ENCODE data around the gene MCF2L2.

Gene MCF2L2

GRCh38 chr3:183161552-183162336 lies 266.7 kb downstream of the MCF2L2 start:
- DNase-seq (ENCODE audit: low spot score): no peak

GRCh38 chr3:183160616-183161015 lies 267.8 kb downstream of the MCF2L2 start:
- no peak for DNase-seq (ENCODE audit: low spot score)

GRCh38 chr3:183159333-183159732 lies 269.1 kb downstream of the MCF2L2 start:
- DNase-seq (ENCODE audit: low spot score): no peak

GRCh38 chr3:183158551-183159006 lies 269.8 kb downstream of the MCF2L2 start:
- peak; percentile 92 for DNase-seq (ENCODE audit: low spot score)

GRCh38 chr3:183158113-183158512 lies 270.3 kb downstream of the MCF2L2 start:
- DNase-seq (ENCODE audit: low spot score): no peak

GRCh38 chr3:183156266-183156665 lies 272.2 kb downstream of the MCF2L2 start:
- no peak for DNase-seq (ENCODE audit: low spot score)

- DNase-seq (ENCODE audit: low spot score): no peak
These were observed 272.9 kb downstream of the MCF2L2 start for GRCh38 chr3:183155499-183155898.

- DNase-seq (ENCODE audit: low spot score): no peak
These were observed 275.0 kb downstream of the MCF2L2 start for GRCh38 chr3:183153210-183153950.

GRCh38 chr3:183151821-183152351 lies 276.5 kb downstream of the MCF2L2 start:
- no peak for DNase-seq (ENCODE audit: low spot score)

GRCh38 chr3:183151086-183151485 lies 277.3 kb downstream of the MCF2L2 start:
- DNase-seq (ENCODE audit: low spot score): no peak

GRCh38 chr3:183149915-183150750 lies 278.3 kb downstream of the MCF2L2 start:
- DNase-seq (ENCODE audit: low spot score): peak; percentile 90

GRCh38 chr3:183148056-183148455 lies 280.4 kb downstream of the MCF2L2 start:
- DNase-seq (ENCODE audit: low spot score): no peak

GRCh38 chr3:183144363-183144762 lies 284.1 kb downstream of the MCF2L2 start:
- no peak for DNase-seq (ENCODE audit: low spot score)

GRCh38 chr3:183142199-183142598 lies 286.2 kb downstream of the MCF2L2 start:
- DNase-seq (ENCODE audit: low spot score): no peak

- DNase-seq (ENCODE audit: low spot score): no peak
These were observed 293.6 kb downstream of the MCF2L2 start for GRCh38 chr3:183134844-183135243.

- DNase-seq (ENCODE audit: low spot score): no peak
These were observed 296.0 kb downstream of the MCF2L2 start for GRCh38 chr3:183132409-183132808.

GRCh38 chr3:183131735-183132134 lies 296.7 kb downstream of the MCF2L2 start:
- DNase-seq (ENCODE audit: low spot score): no peak

GRCh38 chr3:183131186-183131725 lies 297.2 kb downstream of the MCF2L2 start:
- no peak for DNase-seq (ENCODE audit: low spot score)

GRCh38 chr3:183129243-183129642 lies 299.2 kb downstream of the MCF2L2 start:
- DNase-seq (ENCODE audit: low spot score): no peak

GRCh38 chr3:183128709-183129108 lies 299.7 kb downstream of the MCF2L2 start:
- no peak for DNase-seq (ENCODE audit: low spot score)
